Activated naive CD8-positive, alpha-beta T cell treated with anti-CD3 and anti-CD28 coated beads for 36 hours (primary cell): ENCODE measurements around the gene KCNIP3. TPM values are rescaled to one million over a fixed set of nuclear protein-coding genes. Genes with fewer than 3 reads are reported as not detected.
"Not testable (repeated sequence)": the region's sequence is repeated elsewhere in the genome, so short reads cannot be mapped to it uniquely, and the experiment has no call there.

Experiments
- DNase-seq: peaks from one replicate; pipeline ENCODE4 v3.0.0; 2021
- H3K27ac Mint-ChIP-seq: one replicate; pipeline ENCODE4 v1.8.0; 2022; ENCODE audit warnings: mild to moderate bottlenecking, moderate library complexity, mixed read lengths
- H3K27me3 Mint-ChIP-seq: one replicate; pipeline ENCODE4 v1.8.0; 2022; ENCODE audit warnings: mild to moderate bottlenecking, mixed read lengths
- H3K36me3 Mint-ChIP-seq: one replicate; pipeline ENCODE4 v1.8.0; 2021; ENCODE audit warnings: mild to moderate bottlenecking, mixed read lengths
- H3K4me1 Mint-ChIP-seq: one replicate; pipeline ENCODE4 v1.8.0; 2021; ENCODE audit warnings: mixed read lengths
- H3K4me3 Mint-ChIP-seq: one replicate; pipeline ENCODE4 v1.8.0; 2022; ENCODE audit warnings: mild to moderate bottlenecking, moderate library complexity, mixed read lengths
- H3K9me3 Mint-ChIP-seq: one replicate; pipeline ENCODE4 v1.8.0; 2022; ENCODE audit warnings: mixed read lengths
- total RNA-seq, 2 experiments: library from RNA; stranded (reverse); gene quantifications; one replicate each; pipeline ENCODE4 v1.2.3, GENCODE V29; 2021

Gene KCNIP3
- total RNA-seq, 2 experiments from 2014 or later: not detected

GRCh38 chr2:95404676-95405075 is 107.5 kb downstream of the KCNIP3 start:
- peaks cover 16% of the 10 kb centered on the region for H3K4me1 Mint-ChIP-seq
- not testable (repeated sequence) for H3K4me3 Mint-ChIP-seq, H3K9me3 Mint-ChIP-seq, DNase-seq, H3K27me3 Mint-ChIP-seq, H3K36me3 Mint-ChIP-seq, H3K27ac Mint-ChIP-seq

GRCh38 chr2:95411239-95411638 is 114.1 kb downstream of the KCNIP3 start:
- not testable (repeated sequence) for DNase-seq, H3K4me1 Mint-ChIP-seq, H3K9me3 Mint-ChIP-seq, H3K27ac Mint-ChIP-seq, H3K36me3 Mint-ChIP-seq, H3K27me3 Mint-ChIP-seq, H3K4me3 Mint-ChIP-seq

GRCh38 chr2:95414015-95414594 is 117.0 kb downstream of the KCNIP3 start:
- H3K36me3 Mint-ChIP-seq, H3K4me1 Mint-ChIP-seq, H3K27me3 Mint-ChIP-seq, H3K4me3 Mint-ChIP-seq, H3K27ac Mint-ChIP-seq, H3K9me3 Mint-ChIP-seq: not testable (repeated sequence)
- peak; percentile 57 for DNase-seq

DNA sequence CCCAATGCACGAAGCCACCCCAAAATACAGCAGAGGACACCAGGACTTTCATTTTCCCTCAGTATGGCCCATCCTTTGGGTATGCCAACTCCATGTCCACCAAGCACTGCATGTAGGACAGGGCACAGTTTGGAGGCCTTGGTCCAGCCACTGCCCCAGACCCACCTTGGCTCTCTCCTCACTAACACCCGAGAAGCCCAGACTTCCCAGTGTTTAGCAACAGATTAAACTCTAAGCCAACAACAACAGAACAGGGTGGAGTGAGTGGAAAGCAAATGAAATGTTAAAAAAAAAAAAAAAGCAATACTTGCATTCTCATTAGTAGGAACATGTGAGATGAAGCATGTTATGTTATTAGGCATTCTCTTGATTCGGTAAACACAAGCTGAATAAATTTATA is 118.0 kb downstream of the KCNIP3 start:
- not testable (repeated sequence) for H3K27ac Mint-ChIP-seq, H3K36me3 Mint-ChIP-seq, DNase-seq, H3K4me1 Mint-ChIP-seq, H3K4me3 Mint-ChIP-seq, H3K9me3 Mint-ChIP-seq, H3K27me3 Mint-ChIP-seq

DNA sequence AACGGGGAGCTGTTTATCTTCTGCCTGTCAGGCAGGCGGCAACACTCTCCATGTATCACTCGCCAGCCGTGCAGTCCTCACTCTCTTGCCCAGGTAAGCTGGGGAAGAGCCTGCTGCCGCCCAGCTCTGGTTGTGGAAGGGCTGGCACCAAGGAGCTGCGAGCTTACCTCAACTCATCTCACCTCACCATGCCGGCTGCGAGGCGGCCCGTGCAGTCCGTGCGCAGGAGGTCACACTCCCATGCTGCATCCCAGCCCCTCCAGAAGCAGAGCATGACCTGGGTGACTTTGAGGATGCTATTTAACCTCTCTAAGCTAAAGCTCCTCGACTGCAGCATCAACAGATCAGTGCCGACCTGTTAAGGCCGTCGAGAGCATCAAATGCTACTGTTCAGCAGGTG is 118.4 kb downstream of the KCNIP3 start:
- DNase-seq, H3K4me3 Mint-ChIP-seq, H3K4me1 Mint-ChIP-seq, H3K36me3 Mint-ChIP-seq, H3K27ac Mint-ChIP-seq, H3K27me3 Mint-ChIP-seq, H3K9me3 Mint-ChIP-seq: not testable (repeated sequence)

DNA sequence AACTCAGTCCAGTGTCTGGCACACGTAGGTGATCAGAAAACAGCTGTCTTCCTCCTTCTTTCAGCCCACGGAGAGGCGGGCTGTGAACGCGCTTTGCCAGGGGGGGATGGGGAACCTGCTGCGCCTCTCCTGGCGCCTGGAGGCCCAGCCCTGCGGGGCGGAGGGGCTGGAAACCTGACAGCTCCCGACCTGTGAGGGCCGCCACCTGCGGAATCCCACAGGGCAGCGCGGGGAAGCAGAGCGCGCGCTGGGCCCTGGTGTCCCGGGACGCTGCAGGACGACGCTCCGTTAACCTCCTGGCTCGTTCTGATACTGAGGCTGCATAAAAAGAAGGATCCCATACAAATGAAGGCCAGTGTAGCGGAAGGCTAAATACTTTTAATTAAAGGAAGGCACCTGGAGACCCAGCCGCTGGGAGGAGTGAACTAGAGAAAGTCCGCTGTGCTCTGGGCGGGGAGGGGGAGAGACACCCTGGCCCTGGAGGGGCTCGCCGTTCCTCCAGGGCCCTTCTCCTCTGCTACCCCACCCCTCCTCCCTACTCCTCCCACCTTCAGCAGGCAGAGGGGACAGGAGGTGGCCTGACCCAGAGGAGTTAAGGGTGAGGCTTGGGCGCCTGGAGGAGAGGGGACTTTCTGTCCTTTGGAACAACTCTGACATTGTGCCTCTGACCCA is 130.2 kb downstream of the KCNIP3 start:
- H3K27ac Mint-ChIP-seq, H3K4me1 Mint-ChIP-seq, H3K4me3 Mint-ChIP-seq, H3K27me3 Mint-ChIP-seq, DNase-seq, H3K9me3 Mint-ChIP-seq, H3K36me3 Mint-ChIP-seq: not testable (repeated sequence)

DNA sequence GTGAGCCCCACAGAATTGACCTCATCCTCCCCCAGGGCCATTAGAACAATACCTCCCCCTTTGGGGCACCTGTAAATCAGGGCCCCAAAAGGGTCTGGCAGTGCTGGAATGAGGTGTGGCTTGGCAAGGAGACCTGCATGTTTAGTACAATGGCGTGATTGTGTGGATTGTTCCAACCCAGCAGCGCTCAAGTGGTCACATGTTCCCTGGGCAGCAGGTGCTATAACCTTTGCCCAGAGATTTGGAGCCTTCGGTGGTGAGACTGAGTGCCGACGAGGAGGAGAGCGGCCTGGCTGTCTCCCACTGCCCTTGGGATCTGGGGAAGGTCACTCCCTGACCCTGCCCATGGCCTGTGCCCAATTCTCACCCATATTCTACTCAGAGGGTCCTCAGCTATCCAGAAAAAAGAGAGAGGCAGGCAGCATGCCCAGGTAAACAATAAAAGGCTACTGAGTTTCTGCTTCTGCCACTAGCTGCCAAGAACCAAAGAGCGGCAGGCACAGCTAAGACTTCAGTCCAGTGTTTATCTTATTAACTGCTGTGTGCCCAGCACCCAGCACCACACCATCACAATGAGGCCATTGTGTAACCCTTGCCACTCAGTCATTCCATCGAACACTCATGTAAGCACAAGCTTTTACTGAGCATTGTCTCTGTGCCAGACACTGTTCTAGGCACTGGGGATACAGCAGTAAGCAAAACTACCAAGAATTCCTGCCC is 132.8 kb downstream of the KCNIP3 start:
- H3K27me3 Mint-ChIP-seq, DNase-seq, H3K9me3 Mint-ChIP-seq, H3K27ac Mint-ChIP-seq, H3K4me3 Mint-ChIP-seq, H3K36me3 Mint-ChIP-seq, H3K4me1 Mint-ChIP-seq: not testable (repeated sequence)

DNA sequence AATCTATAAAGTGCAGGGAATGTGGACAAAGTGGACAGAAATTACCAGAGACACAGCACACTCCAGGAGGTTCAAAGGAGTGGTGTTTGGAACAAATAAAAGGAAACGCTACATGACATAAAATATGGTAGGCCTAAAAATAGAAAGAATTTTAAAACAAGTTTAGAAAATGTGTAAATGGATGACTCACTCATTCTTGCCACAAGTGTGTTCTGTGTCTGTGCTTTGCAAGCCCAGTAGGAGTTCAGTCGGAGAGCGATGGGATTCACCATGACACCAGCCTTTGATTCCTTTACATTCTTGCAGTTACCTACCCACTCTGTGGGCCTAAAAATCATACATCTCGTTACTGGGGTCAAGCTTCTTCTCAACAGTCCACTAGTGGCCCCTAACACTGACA is 136.2 kb downstream of the KCNIP3 start:
- H3K36me3 Mint-ChIP-seq, H3K27ac Mint-ChIP-seq, H3K4me3 Mint-ChIP-seq, H3K4me1 Mint-ChIP-seq, H3K27me3 Mint-ChIP-seq, H3K9me3 Mint-ChIP-seq, DNase-seq: not testable (repeated sequence)

DNA sequence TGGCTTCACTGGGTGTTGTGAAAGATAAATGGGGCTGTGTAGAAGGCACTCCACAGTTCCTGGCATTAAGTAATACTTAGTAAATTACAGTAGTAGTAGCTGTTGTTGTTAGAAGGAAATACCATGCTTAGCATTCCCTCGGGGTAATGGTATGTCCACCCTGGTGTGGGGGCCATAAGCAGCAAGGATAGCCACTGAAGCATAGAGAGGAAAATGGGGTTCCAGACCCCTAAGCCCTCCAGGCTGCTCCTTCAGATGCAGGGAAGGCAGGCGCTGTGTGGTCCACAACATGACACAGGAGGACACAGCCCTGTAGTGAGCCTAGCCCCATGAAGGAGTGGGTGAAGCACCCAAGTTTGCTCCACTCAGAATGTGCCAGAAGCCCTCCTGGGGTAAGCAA is 136.8 kb downstream of the KCNIP3 start:
- DNase-seq, H3K27ac Mint-ChIP-seq: not testable (repeated sequence)

DNA sequence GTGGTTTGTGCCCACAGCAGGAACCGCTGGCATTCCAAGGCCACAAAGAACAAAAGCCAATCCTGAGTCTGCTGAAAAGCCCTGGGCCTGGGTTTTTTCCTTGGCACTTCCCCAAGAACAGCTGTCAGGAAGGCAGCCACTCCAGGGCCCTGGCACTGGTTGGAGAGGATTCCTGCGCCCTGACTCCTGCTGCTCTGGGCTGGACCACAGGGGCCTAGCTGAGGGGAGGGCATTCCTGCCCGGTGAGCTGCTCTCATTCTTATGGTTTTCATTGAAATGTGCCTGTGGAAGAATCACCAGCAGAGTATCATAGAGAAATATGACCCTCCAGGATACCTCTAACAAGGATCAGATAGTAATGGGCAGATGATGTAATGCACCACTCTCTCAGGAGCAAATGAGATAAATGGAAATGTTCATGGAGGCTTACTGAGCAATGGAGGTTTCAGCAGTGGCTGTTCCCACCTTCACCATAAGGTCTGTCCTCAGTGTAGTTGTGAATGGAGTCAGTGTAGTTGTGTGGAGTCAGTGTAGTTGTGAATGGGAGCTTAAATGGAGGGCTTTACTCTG is 137.4 kb downstream of the KCNIP3 start:
- H3K27me3 Mint-ChIP-seq, H3K27ac Mint-ChIP-seq, H3K36me3 Mint-ChIP-seq, H3K9me3 Mint-ChIP-seq, DNase-seq, H3K4me1 Mint-ChIP-seq, H3K4me3 Mint-ChIP-seq: not testable (repeated sequence)

More for the DNA sequence above, 136.8 kb downstream of the KCNIP3 start:
- H3K9me3 Mint-ChIP-seq, H3K4me1 Mint-ChIP-seq, H3K4me3 Mint-ChIP-seq, H3K36me3 Mint-ChIP-seq, H3K27me3 Mint-ChIP-seq: not testable (repeated sequence)

DNA sequence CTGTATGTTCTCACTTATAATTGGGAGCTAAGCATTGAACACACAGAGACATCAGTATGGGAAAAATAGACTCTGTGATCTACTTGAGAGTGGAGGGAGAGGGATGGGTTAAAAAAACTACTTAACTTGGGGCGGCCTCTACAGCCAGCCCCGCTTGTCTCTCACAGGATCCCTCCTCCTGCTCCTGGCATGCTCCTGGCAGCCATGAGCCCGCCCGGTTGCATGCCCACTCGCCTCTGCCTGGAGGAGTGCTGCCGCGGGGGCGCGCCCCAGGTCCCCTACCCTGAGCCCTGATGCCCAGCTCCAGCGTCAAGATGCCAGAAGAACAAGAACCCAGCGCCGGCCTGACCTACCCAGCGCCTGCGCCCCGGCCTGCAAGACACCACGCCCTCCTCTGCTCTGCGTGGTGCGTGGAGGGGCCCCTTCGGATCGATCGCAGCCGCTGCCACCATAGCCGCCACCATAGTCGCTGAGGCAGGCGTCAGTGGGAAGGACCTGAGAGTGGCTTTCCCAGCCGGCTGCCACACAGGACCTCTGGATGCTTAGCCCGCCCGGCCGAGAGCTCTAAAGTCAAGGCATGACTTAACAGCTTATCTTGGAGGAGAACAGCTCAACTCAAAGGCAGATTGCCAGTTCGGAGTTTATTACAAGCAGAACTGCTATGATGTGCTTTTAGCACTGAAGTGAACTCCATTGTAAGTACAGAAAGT is 138.2 kb downstream of the KCNIP3 start:
- not testable (repeated sequence) for H3K27me3 Mint-ChIP-seq, H3K4me1 Mint-ChIP-seq, H3K36me3 Mint-ChIP-seq, H3K27ac Mint-ChIP-seq, H3K9me3 Mint-ChIP-seq, H3K4me3 Mint-ChIP-seq, DNase-seq

Other genes starting within 250 kb of the KCNIP3 start
- gene MRPS5, start 175.5 kb upstream of the KCNIP3 start, total RNA-seq: 10 to 100 TPM; 83.8 to 84.8 TPM
- gene ZNF514, start 137.5 kb upstream of the KCNIP3 start, total RNA-seq: 1 to 10 TPM; 7.1 to 8.6 TPM
- 1 to 10 TPM; 2.8 to 2.9 TPM for gene ZNF2, start 131.5 kb upstream of the KCNIP3 start, total RNA-seq
- gene ZNF892, start 89.8 kb upstream of the KCNIP3 start, total RNA-seq: 1 to 10 TPM; 3.1 to 3.3 TPM
- under 1 TPM in 1 of 2 experiments, not detected in 1; 0.30 TPM for gene PROM2, start 22.9 kb upstream of the KCNIP3 start, total RNA-seq
- gene FAHD2A, start 105.4 kb downstream of the KCNIP3 start, total RNA-seq: 10 to 100 TPM; 33.2 to 33.6 TPM
- not detected for gene TRIM43B, start 187.4 kb downstream of the KCNIP3 start, total RNA-seq